ENCODE measurements around the gene CGB2. TPM values are rescaled to one million over a fixed set of nuclear protein-coding genes. Genes with fewer than 3 reads are reported as not detected.

The CGB2 gene
- total RNA-seq, 2 donors from 2014 or later = 0.57 TPM; not detected in 1

DNA sequence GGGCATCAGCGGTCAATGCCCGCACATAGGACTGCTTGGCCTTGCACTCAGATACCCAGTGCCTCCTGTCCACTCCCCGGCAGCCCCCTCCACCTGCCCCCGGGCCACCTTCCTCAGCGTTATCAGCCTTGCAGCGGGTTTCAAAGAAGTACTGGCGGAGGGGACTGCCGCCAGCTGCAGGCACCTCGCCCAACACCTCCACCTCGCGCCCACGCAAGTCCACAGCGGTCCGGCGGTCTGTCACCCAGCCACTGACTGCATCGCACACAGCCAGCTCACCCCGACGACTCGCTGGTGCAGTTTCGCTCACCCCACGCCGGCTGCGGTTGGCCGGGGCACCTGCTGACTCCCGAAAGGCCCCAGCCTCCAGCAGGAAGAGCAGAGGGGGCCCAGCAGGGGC lies 29.8 kb downstream of the CGB2 start:
- Mint-ChIP-seq H3K27ac (no peak overlapping the region), H3K36me3 (ENCODE audit: low read depth) (no peaks in the 10 kb centered on the region), H3K4me1 (peaks cover 10% of the 10 kb centered on the region), H3K27me3 (ENCODE audit: insufficient read depth) (peaks cover 81% of the 10 kb centered on the region), H3K4me3 (no peak overlapping the region), H3K9me3 (no peaks in the 10 kb centered on the region)
- H3K4me1 ChIP-seq (ENCODE audit: control insufficient read depth, insufficient read depth, low read length) = no peaks in the 10 kb centered on the region
- TF ChIP-seq, protein P1, sequence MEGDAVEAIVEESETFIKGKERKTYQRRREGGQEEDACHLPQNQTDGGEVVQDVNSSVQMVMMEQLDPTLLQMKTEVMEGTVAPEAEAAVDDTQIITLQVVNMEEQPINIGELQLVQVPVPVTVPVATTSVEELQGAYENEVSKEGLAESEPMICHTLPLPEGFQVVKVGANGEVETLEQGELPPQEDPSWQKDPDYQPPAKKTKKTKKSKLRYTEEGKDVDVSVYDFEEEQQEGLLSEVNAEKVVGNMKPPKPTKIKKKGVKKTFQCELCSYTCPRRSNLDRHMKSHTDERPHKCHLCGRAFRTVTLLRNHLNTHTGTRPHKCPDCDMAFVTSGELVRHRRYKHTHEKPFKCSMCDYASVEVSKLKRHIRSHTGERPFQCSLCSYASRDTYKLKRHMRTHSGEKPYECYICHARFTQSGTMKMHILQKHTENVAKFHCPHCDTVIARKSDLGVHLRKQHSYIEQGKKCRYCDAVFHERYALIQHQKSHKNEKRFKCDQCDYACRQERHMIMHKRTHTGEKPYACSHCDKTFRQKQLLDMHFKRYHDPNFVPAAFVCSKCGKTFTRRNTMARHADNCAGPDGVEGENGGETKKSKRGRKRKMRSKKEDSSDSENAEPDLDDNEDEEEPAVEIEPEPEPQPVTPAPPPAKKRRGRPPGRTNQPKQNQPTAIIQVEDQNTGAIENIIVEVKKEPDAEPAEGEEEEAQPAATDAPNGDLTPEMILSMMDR (conservative IDR thresholded peaks at IDR 0.05) = no peak
- H3K27me3 ChIP-seq (ENCODE audit: control insufficient read depth, insufficient read depth, low read length, poor library complexity, severe bottlenecking) = peaks cover 38% of the 10 kb centered on the region
- WGBS, 2 experiments (ENCODE audit: insufficient coverage in 1 of 2, insufficient read length in 1 of 2) = 88 to 96% methylated on average over 7 to 25 of the region's 25 CpGs
- no peak overlapping the region for H3K9ac ChIP-seq (ENCODE audit: extremely low read depth, low read length, poor library complexity, severe bottlenecking)
- no peak overlapping the region for H3K4me3 ChIP-seq (ENCODE audit: low read length)
- no peaks in the 10 kb centered on the region for H3K36me3 ChIP-seq (ENCODE audit: control insufficient read depth, insufficient read depth, low read length)
- no peaks in the 10 kb centered on the region for H3K9me3 ChIP-seq (ENCODE audit: control insufficient read depth, low read length)
- no peak for DNase-seq
- no peak overlapping the region for H3K27ac ChIP-seq (ENCODE audit: low read depth, low read length)

DNA sequence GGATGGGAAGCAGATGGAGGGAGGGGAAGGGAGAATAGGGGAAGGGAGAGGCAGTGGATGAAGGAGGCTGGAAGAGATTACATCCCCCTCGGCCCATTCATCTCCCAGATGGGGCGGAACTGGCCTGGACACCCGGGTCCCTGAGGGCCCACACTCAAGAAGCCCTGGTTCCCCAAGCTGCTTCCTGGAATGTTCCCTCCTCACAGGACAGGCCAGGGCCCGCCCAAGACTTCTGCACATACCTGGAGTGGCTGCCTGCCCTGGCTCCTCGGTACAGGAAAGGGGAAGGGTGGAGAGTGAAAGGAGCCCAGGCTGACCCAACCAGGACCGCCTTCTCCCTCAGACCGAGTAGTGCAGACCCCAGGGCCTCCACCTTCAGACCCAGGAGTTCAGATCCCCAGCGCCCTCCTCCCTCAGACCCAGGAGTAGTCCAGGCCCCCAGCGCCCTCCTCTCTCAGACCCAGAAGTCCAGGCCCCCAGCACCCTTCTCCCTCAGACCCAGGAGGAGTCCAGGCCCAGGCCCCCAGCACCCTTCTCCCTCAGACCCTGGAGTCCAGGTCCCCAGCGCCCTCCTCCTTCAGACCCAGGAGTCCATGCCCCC lies 32.4 kb downstream of the CGB2 start:
- H3K4me1 ChIP-seq (ENCODE audit: control insufficient read depth, insufficient read depth, low read length) = no peaks in the 10 kb centered on the region
- no peaks in the 10 kb centered on the region for H3K9me3 ChIP-seq (ENCODE audit: control insufficient read depth, low read length)
- H3K9ac ChIP-seq (ENCODE audit: extremely low read depth, low read length, poor library complexity, severe bottlenecking) = no peak overlapping the region
- H3K36me3 ChIP-seq (ENCODE audit: control insufficient read depth, insufficient read depth, low read length) = no peaks in the 10 kb centered on the region
- Mint-ChIP-seq H3K9me3 (no peaks in the 10 kb centered on the region), H3K4me3 (peak overlapping the region; percentile 49), H3K4me1 (peaks cover 4% of the 10 kb centered on the region), H3K36me3 (ENCODE audit: low read depth) (no peaks in the 10 kb centered on the region), H3K27me3 (ENCODE audit: insufficient read depth) (peaks cover 81% of the 10 kb centered on the region), H3K27ac (no peak overlapping the region)
- H3K27me3 ChIP-seq (ENCODE audit: control insufficient read depth, insufficient read depth, low read length, poor library complexity, severe bottlenecking) = peaks cover 34% of the 10 kb centered on the region
- H3K27ac ChIP-seq (ENCODE audit: low read depth, low read length) = no peak overlapping the region
- TF ChIP-seq, protein P1 (conservative IDR thresholded peaks at IDR 0.05) = no peak
- H3K4me3 ChIP-seq (ENCODE audit: low read length) = peak overlapping the region; percentile 71
- peak; percentile 72 for DNase-seq
- 79 to 84% methylated on average over 5 to 10 of the region's 10 CpGs for WGBS, 2 experiments (ENCODE audit: insufficient coverage in 1 of 2, insufficient read length in 1 of 2)

DNA sequence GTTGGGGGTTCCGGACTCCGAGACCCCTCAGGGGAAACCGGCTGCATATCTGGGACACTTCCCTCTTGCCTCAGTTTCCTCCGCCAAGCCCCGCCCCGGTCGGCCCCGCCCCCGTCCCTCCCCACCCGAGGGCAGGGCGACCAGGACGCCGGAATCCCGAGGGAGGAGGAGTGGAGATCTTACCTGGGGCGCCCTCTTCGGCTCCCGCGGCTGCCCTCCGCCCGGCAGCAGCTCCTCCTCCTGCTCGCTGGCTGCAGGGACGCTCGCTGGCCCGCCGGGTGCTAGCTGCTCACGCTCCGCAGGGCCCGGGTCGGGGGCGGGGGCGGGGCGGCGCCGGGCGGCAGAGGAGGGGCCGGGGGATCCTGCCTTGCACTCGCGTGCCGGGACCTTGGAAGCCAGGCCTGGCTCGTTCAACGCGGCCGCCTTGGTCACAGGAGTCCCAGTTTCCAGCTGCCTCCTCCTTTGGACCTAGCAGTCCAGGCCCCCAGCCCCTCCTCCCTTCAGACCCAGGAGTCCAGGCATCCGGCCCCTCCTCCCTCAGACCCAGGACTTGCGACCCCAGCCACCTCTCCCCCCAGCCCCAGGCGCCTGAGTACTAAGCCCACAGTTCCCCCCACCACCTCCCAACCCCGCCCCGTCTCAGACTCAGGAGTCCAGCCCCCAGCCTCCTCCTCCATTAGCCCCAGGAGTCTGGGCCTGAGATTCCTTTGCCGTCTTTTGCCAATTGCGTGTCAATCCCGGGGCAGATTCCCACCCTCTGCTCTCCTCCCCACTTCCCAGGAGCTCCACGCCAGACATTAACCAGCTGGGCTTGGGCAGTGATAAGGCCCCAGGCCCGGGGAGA lies 33.3 kb downstream of the CGB2 start, which contains the start of gene NTF4:
Gene NTF4 (minus strand): TSS at position 51 of the 844 bp plus-strand sequence. CDS start 2,821 bp downstream, outside the sequence.
- Histone ChIP-seq H3K27ac (ENCODE audit: low read depth, low read length) (no peak within 1 kb of the TSS), H3K4me1 (ENCODE audit: control insufficient read depth, insufficient read depth, low read length) (no peaks in the 10 kb centered on the region), H3K9me3 (ENCODE audit: control insufficient read depth, low read length) (no peaks in the 10 kb centered on the region), H3K9ac (ENCODE audit: extremely low read depth, low read length, poor library complexity, severe bottlenecking) (no peak within 1 kb of the TSS), H3K36me3 (ENCODE audit: control insufficient read depth, insufficient read depth, low read length) (no peaks in the 10 kb centered on the region), H3K27me3 (ENCODE audit: control insufficient read depth, insufficient read depth, low read length, poor library complexity, severe bottlenecking) (peaks cover 36% of the 10 kb centered on the region), H3K4me3 (ENCODE audit: low read length) (peak within 1 kb of the TSS; percentile 71)
- peak; percentile 92 for DNase-seq
- no peaks in the 10 kb centered on the region for H3K9me3 Mint-ChIP-seq
- H3K36me3 Mint-ChIP-seq (ENCODE audit: low read depth) = no peaks in the 10 kb centered on the region
- 7 to 8% methylated on average over 11 to 53 of the region's 53 CpGs for WGBS, 2 experiments (ENCODE audit: insufficient coverage in 1 of 2, insufficient read length in 1 of 2)
- TF ChIP-seq, protein P1 (conservative IDR thresholded peaks at IDR 0.05) = peak; percentile 12
- peaks cover 82% of the 10 kb centered on the region for H3K27me3 Mint-ChIP-seq (ENCODE audit: insufficient read depth)
- H3K4me3 Mint-ChIP-seq = peak within 1 kb of the TSS; percentile 49
- peaks cover 4% of the 10 kb centered on the region for H3K4me1 Mint-ChIP-seq
- H3K27ac Mint-ChIP-seq = peak within 1 kb of the TSS; percentile 2
